Brain microvascular endothelial cell (primary cell): ENCODE results near the gene TXNRD2.

ENCODE experiments used
- DNase-seq: peaks from one replicate; pipeline ENCODE4 v3.0.0-alpha.2; 2020
- H3K27ac ChIP-seq: fragments of 250-450 bp; sonication (Bioruptor Pico); 2 replicates; pipeline ENCODE4 v1.5.1; 2020; ENCODE audit warnings: mild to moderate bottlenecking, moderate library complexity
- H3K27me3 ChIP-seq: fragments of 250-450 bp; sonication (Bioruptor Pico); replicated peaks from 2 replicates; pipeline ENCODE4 v1.5.1; 2020; ENCODE audit warnings: mild to moderate bottlenecking
- H3K36me3 ChIP-seq: fragments of 250-450 bp; sonication (Bioruptor Pico); replicated peaks from 2 replicates; pipeline ENCODE4 v1.5.1; 2020; ENCODE audit warnings: mild to moderate bottlenecking
- H3K4me3 ChIP-seq: 2 replicates; pipeline ENCODE4 v1.5.1; 2011; ENCODE audit warnings: low read depth, mild to moderate bottlenecking, control low read depth, low read length, moderate library complexity
- CTCF ChIP-seq: IDR thresholded peaks from 2 replicates; pipeline ENCODE4 v1.5.1; 2011; ENCODE audit warnings: low read depth, mild to moderate bottlenecking, moderate library complexity, low read length, control low read depth, inconsistent platforms; ENCODE audit errors: missing control alignments
- in situ Hi-C: cut with HindIII; loops from 2 replicates; pipeline ENCODE4 v1.10.0; 2017; ENCODE audit warnings: low sequenced_read_pairs, low pct_ligation_motif_present

Gene TXNRD2

DNA sequence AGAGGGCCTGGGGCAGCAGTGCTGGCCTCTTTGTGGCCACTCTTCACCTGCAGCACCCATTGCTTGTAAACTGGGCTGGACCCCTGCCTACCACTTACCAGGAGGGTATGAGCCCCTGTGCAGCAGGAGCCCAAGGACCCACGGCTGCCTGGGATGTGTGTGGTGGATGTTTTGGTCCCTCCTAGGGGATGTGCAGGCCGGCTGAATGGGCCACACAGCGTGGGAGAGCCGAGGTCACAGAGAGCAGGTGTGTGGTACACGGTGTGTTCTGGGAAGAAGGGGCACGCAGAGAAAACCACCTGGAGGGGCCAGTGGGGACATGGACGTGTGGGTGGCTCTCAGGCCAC, 67.7 kb downstream of the TXNRD2 start:
- no peak overlapping the region for H3K4me3 ChIP-seq
- in situ Hi-C loops: no loop called here
- TF ChIP-seq CTCF: no peak
- no peak for DNase-seq
- no peaks in the 10 kb centered on the region for H3K27me3 ChIP-seq
- H3K36me3 ChIP-seq: no peaks in the 10 kb centered on the region
- H3K27ac ChIP-seq: no peak overlapping the region

GRCh38 chr22:19873138-19873959, 68.3 kb downstream of the TXNRD2 start:
- no peaks in the 10 kb centered on the region for H3K27me3 ChIP-seq
- H3K4me3 ChIP-seq: no peak overlapping the region
- no peak for TF ChIP-seq CTCF
- no peak overlapping the region for H3K27ac ChIP-seq
- in situ Hi-C loops: no loop called here
- no peak for DNase-seq
- no peaks in the 10 kb centered on the region for H3K36me3 ChIP-seq

GRCh38 chr22:19872779-19873137, 68.9 kb downstream of the TXNRD2 start:
- H3K27ac ChIP-seq: no peak overlapping the region
- H3K36me3 ChIP-seq: no peaks in the 10 kb centered on the region
- no peak for DNase-seq
- in situ Hi-C loops: no loop called here
- no peak overlapping the region for H3K4me3 ChIP-seq
- TF ChIP-seq CTCF: no peak
- no peaks in the 10 kb centered on the region for H3K27me3 ChIP-seq

DNA sequence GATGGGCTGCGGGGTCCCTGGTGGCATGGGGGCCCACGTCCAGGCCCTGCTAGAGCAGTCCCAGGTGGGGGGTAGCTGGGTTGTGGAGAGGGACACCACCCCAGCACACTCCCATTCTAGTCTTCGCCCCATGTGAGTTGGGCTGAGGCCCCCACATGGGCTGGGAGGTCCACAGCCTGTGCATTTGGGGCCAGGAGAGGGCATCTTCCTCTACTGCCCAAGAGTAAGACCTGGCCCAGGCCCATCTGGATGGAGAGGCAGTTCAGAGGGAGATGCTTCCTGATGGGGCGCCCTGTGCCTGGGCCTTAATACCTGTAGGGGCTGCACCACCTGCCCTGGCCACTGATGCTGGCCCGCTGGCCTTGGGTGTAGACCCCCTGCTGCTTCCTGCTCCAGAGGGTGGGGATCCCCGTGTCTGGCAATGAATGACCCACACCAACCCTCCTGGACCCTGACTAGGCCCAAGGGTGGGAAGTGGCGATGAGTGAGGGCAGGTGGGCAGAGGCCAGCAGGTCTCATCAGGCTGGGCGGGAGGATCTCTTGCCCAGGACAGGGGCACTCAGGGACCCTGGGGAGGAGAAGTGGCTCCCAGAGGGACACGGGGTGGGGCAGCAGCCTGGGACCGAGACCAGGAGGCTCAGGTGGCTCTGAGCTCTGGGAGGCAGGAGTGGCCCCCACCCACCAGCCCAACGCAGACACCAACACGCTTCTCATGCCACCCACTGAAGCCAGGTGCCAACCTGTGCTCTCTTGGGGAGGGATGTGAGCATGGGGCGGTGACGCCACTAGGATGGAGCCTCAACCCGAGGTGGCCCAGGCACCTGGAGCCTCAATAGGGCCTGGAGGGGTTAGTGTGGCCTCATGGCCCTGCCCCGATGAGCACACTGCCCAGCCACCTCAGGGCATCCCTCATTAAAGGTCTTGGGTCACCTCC, 69.5 kb downstream of the TXNRD2 start:
- Histone ChIP-seq H3K36me3 (no peaks in the 10 kb centered on the region), H3K4me3 (no peak overlapping the region), H3K27ac (no peak overlapping the region), H3K27me3 (no peaks in the 10 kb centered on the region)
- in situ Hi-C loops: no loop called here
- no peak for TF ChIP-seq CTCF
- DNase-seq: no peak

GRCh38 chr22:19871023-19871844, 70.4 kb downstream of the TXNRD2 start:
- no peaks in the 10 kb centered on the region for H3K27me3 ChIP-seq
- no peaks in the 10 kb centered on the region for H3K36me3 ChIP-seq
- in situ Hi-C loops: no loop called here
- DNase-seq: no peak
- no peak for TF ChIP-seq CTCF
- no peak overlapping the region for H3K27ac ChIP-seq
- H3K4me3 ChIP-seq: no peak overlapping the region
